Fibroblast of pulmonary artery (primary cell): ENCODE measurements around the gene RHOT1.

Source experiments
- DNase-seq: peaks from one replicate; pipeline ENCODE4 v3.0.0-alpha.2; 2010; ENCODE audit warnings: low read depth
- H3K4me3 ChIP-seq: replicated peaks from 2 replicates; pipeline ENCODE4 v1.5.1; 2011; ENCODE audit warnings: low read depth, mild to moderate bottlenecking, control low read depth, low read length, moderate library complexity
- TF ChIP-seq, protein P1 (sequence below): IDR thresholded peaks from 2 replicates; pipeline ENCODE4 v1.5.1; 2011; ENCODE audit warnings: mild to moderate bottlenecking, control low read depth, low read length, inconsistent platforms; ENCODE audit errors: missing control alignments

RHOT1 gene

DNA sequence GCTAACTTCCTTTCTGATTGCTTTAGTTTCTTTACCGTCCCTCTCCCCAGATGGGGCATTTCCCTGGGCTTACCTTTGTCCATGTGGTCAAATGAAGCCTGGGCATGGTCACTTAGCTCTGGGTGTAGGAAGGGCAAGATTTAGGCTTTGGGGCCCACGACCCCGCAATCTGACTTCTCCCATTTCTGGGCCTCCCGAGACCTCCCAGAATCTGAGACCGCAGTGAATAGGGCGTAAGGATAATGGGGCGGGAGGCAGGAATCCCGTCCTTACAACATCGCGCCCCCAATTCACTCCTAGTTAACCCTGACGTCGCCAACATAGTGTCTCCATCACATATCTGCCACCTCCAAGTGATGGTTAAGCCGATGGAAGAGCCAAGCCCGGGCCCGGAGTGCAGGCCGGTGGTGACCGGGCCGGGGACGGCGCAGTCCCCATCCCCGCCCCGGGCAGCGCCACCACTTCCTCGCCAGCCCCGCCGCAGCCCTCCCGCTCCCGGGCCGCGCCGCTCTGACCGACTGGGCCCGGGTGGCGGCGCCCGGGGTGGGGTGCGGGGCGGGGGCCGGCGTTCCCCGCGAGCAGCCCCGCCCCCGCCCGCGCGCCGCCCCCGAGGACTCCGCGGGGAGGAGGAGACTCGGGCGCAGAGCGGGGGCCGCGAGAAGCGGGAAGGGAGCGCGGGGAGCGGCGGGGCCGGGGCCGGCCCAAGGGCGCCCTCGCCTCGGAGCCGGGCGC, 123.1 kb downstream of the RHOT1 start, which contains the start of gene RHBDL3:
TSS of gene RHBDL3 (plus strand) at position 641 of the 732 bp plus-strand sequence. CDS start 358 bp downstream, outside the sequence.
- no peak for DNase-seq
- TF ChIP-seq, protein P1, sequence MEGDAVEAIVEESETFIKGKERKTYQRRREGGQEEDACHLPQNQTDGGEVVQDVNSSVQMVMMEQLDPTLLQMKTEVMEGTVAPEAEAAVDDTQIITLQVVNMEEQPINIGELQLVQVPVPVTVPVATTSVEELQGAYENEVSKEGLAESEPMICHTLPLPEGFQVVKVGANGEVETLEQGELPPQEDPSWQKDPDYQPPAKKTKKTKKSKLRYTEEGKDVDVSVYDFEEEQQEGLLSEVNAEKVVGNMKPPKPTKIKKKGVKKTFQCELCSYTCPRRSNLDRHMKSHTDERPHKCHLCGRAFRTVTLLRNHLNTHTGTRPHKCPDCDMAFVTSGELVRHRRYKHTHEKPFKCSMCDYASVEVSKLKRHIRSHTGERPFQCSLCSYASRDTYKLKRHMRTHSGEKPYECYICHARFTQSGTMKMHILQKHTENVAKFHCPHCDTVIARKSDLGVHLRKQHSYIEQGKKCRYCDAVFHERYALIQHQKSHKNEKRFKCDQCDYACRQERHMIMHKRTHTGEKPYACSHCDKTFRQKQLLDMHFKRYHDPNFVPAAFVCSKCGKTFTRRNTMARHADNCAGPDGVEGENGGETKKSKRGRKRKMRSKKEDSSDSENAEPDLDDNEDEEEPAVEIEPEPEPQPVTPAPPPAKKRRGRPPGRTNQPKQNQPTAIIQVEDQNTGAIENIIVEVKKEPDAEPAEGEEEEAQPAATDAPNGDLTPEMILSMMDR, result no peak
- H3K4me3 ChIP-seq, result peak within 1 kb of the TSS; percentile 36

DNA sequence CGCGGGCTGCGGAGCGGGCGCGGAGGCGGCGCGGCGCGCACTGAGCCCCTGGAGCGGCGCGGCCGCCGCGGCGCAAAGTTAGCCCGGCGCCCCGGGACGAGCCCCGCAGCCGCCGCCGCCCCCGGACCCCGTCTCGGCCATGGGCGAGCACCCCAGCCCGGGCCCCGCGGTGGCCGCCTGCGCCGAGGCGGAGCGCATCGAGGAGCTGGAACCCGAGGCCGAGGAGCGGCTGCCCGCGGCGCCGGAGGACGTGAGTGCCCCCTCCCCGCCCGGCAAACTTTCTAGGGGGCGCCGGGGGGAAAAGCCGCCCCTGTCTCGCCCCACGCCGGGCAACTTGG, 123.7 kb downstream of the RHOT1 start:
- peak overlapping the region; percentile 36 for H3K4me3 ChIP-seq
- DNase-seq, result no peak
- TF ChIP-seq, protein P1, result no peak

DNA sequence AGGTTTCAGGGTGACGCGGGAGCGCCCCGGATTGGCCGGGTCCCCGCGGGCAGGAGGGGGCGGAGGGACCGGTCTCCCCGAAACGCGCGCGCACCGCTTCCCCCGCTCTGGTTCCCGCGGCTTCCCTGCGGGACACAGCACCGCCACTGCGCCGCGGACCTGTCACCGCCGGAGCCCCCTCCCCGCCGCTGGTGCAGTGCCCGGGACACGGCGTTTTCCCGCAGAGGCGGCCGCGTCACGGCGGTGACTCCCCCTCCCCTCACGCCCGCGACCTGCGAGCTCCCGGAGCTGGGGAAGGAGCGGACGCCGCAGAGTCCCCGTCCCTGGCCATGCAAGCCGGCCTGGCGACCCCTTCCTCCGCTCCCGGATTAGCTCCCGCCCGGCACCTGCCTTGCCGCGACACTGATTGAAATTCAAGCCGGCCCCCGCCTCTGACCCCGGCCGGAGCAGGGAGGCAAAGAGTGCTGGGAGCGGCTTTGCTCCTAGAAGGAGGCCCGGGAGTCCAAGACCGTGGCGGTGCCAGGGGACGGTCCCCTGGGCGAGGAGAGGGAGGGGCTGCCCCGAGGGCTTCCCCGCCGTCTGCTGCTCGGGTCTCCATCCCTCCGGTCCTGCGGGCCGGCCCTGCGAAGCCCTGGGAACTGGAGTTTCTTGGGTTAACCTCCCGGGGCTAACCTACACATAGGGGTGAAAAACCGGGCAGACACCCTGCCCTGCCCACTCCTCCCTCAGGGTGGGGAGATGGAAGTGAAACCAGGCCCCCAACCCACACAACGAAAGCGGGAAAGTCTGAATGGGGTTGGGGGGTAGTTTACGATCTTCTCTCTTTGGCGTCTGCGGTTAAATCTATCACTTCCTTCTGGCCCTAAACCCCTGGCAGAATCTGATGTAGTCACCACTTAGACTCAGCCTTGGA, 124.3 kb downstream of the RHOT1 start:
- H3K4me3 ChIP-seq, result peak overlapping the region; percentile 36
- no peak for DNase-seq
- TF ChIP-seq, protein P1, result no peak

DNA sequence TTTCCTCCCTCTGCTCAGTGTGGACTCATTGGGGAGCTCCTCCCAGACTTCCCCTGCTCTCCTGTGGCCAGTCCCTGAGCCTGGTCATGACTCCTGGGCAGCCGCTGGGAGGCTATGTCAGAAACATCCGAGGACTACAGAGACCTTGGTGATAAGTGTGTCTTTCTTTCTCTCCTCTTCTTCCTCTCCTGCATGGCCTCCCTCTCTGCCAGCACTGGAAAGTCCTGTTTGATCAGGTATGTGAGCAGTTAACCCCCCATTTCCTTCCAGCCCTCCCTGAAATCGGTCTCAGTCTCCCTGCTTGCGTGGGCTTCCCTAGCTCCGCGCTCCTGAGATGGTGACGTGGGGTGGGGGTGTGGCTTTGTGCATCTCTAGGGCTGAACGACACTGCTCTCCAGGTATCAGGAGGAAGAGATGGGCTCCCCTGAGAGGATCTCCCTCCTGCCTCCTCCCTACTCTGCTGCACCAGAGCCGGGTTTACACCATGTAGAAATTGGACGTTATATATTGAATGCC, 125.4 kb downstream of the RHOT1 start:
- DNase-seq, result no peak
- TF ChIP-seq, protein P1, result no peak

DNA sequence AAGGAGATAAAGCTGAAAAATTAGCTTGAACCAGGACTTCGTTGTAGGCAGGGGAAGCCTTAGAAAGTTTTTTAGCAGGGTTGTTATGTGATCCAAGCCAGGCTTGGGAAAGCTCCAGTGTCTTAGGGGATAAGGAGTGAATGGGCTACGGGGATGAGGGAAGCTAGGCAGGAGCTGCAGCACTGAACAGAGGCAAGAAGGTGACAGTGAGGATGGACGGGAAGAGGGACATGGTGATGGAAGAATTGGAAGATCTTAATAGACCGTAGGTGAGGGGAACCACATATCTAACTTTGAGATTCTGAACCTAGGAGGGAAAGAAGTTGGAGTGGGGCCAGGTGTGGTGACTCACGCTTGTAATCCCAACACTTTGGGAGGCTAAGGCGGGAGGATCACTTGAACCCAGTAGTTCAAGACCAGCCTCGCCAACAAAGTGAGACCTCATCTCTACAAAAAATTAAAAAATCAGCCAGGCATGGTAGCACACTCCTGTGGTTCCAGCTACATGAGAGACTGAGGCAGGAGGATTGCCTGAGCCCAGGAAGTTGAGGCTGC, 126.5 kb downstream of the RHOT1 start:
- DNase-seq, result no peak
- no peak overlapping the region for H3K4me3 ChIP-seq
- TF ChIP-seq, protein P1, result no peak

More for the DNA sequence above, 125.4 kb downstream of the RHOT1 start:
- H3K4me3 ChIP-seq, result no peak overlapping the region

DNA sequence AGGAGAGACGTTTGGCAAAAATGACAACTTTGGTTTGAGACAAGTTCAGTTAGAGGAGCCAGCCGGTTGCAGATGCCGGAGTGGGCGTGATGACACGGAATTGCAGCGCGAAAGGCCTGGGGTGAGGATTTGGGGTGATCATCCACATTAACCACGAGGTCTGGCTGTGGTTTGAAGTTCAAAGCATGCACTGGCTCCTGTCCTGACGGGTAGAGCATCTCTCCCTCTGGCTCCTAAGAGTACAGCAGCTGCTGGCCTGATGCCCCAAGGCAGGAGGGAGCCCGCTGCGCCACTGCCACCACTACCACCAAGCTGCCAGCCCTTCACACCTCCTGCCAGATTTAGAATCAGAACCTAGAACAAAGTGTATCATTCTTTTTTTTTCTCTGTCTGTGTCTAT, 127.1 kb downstream of the RHOT1 start:
- TF ChIP-seq, protein P1, result no peak
- H3K4me3 ChIP-seq, result no peak overlapping the region
- no peak for DNase-seq
